Urinary bladder (tissue), 2 donors: ENCODE results near the gene NUBP2. TPM values are rescaled to one million over a fixed set of nuclear protein-coding genes. Genes with fewer than 3 reads are reported as not detected.

Experiments
- polyA plus RNA-seq: library from polyadenylated mRNA; stranded (reverse); fragments of 200-250 nt; gene quantifications from one replicate; pipeline ENCODE4 v1.2.3, GENCODE V29; 2013
- small RNA-seq: library from RNA; depleted of rRNA; stranded (forward); fragments of <200 nt; gene quantifications from one replicate; pipeline ENCODE3, GENCODE V24; 2014
- total RNA-seq: library from RNA; depleted of rRNA; stranded (reverse); fragments of >200 nt; gene quantifications from one replicate; pipeline ENCODE4 v1.2.3, GENCODE V29; 2014
- donor health status: healthy.

NUBP2 gene
- total and polyA plus RNA-seq, 2 donors, result 29.5 to 82.0 TPM

Small RNA genes within 50 kb of the gene (small RNA-seq; reads per million reads assigned to genes)
- 0.18 reads per million for gene MIR3177

Other genes starting within 250 kb of the NUBP2 start
- gene TMEM204, start 249.3 kb upstream of the NUBP2 start, total RNA-seq, result 10.0 TPM
- gene TMEM204, start 249.3 kb upstream of the NUBP2 start, polyA plus RNA-seq, result 66.0 TPM
- 22.2 TPM for gene IFT140, start 170.9 kb upstream of the NUBP2 start, total RNA-seq
- gene IFT140, start 170.9 kb upstream of the NUBP2 start, polyA plus RNA-seq, result 18.3 TPM
- gene CRAMP1, start 170.6 kb upstream of the NUBP2 start, total RNA-seq, result 10.3 TPM
- 11.2 TPM for gene CRAMP1, start 170.6 kb upstream of the NUBP2 start, polyA plus RNA-seq
- gene JPT2, start 104.7 kb upstream of the NUBP2 start, total RNA-seq, result 37.3 TPM
- 30.7 TPM for gene JPT2, start 104.7 kb upstream of the NUBP2 start, polyA plus RNA-seq
- 36.8 TPM for gene MAPK8IP3, start 76.8 kb upstream of the NUBP2 start, total RNA-seq
- 47.0 TPM for gene MAPK8IP3, start 76.8 kb upstream of the NUBP2 start, polyA plus RNA-seq
- 19.1 TPM for gene NME3, start 11.4 kb upstream of the NUBP2 start, total RNA-seq
- 121 TPM for gene NME3, start 11.4 kb upstream of the NUBP2 start, polyA plus RNA-seq
- 8.1 TPM for gene EME2, start 10.2 kb upstream of the NUBP2 start, total RNA-seq
- 6.3 TPM for gene EME2, start 10.2 kb upstream of the NUBP2 start, polyA plus RNA-seq
- 21.9 TPM for gene MRPS34, start 9.8 kb upstream of the NUBP2 start, total RNA-seq
- 98.2 TPM for gene MRPS34, start 9.8 kb upstream of the NUBP2 start, polyA plus RNA-seq
- 29.2 TPM for gene SPSB3, start 389 bp upstream of the NUBP2 start, total RNA-seq
- gene SPSB3, start 389 bp upstream of the NUBP2 start, polyA plus RNA-seq, result 81.7 TPM
- 0.11 TPM for gene IGFALS, start 10.7 kb downstream of the NUBP2 start, total RNA-seq
- gene IGFALS, start 10.7 kb downstream of the NUBP2 start, polyA plus RNA-seq, result 0.22 TPM
- gene HAGH, start 43.9 kb downstream of the NUBP2 start, total RNA-seq, result 20.9 TPM
- 96.0 TPM for gene HAGH, start 43.9 kb downstream of the NUBP2 start, polyA plus RNA-seq
- gene FAHD1, start 44.2 kb downstream of the NUBP2 start, total RNA-seq, result 35.2 TPM
- 34.0 TPM for gene FAHD1, start 44.2 kb downstream of the NUBP2 start, polyA plus RNA-seq
- not detected for gene MEIOB, start 89.2 kb downstream of the NUBP2 start, total RNA-seq
- gene MEIOB, start 89.2 kb downstream of the NUBP2 start, polyA plus RNA-seq, result not detected
- gene HS3ST6, start 135.5 kb downstream of the NUBP2 start, total RNA-seq, result 1.8 TPM
- 1.6 TPM for gene HS3ST6, start 135.5 kb downstream of the NUBP2 start, polyA plus RNA-seq
- 4.0 TPM for gene MSRB1, start 160.2 kb downstream of the NUBP2 start, total RNA-seq
- gene MSRB1, start 160.2 kb downstream of the NUBP2 start, polyA plus RNA-seq, result 107 TPM
- 1.2 TPM for gene RPL3L, start 171.7 kb downstream of the NUBP2 start, total RNA-seq
- gene RPL3L, start 171.7 kb downstream of the NUBP2 start, polyA plus RNA-seq, result not detected
- gene NDUFB10, start 176.6 kb downstream of the NUBP2 start, total RNA-seq, result 71.2 TPM
- 308 TPM for gene NDUFB10, start 176.6 kb downstream of the NUBP2 start, polyA plus RNA-seq
- gene RPS2, start 181.9 kb downstream of the NUBP2 start, total RNA-seq, result 888 TPM
- gene RPS2, start 181.9 kb downstream of the NUBP2 start, polyA plus RNA-seq, result 3,347 TPM
- not detected for gene RNF151, start 183.9 kb downstream of the NUBP2 start, total RNA-seq
- gene RNF151, start 183.9 kb downstream of the NUBP2 start, polyA plus RNA-seq, result not detected
- gene TBL3, start 189.1 kb downstream of the NUBP2 start, total RNA-seq, result 10.9 TPM
- 50.6 TPM for gene TBL3, start 189.1 kb downstream of the NUBP2 start, polyA plus RNA-seq
- not detected for gene NOXO1, start 198.5 kb downstream of the NUBP2 start, total RNA-seq
- gene NOXO1, start 198.5 kb downstream of the NUBP2 start, polyA plus RNA-seq, result 0.16 TPM
- 7.7 TPM for gene GFER, start 201.2 kb downstream of the NUBP2 start, total RNA-seq
- gene GFER, start 201.2 kb downstream of the NUBP2 start, polyA plus RNA-seq, result 27.8 TPM
- 2.0 TPM for gene SYNGR3, start 207.0 kb downstream of the NUBP2 start, total RNA-seq
- 1.8 TPM for gene SYNGR3, start 207.0 kb downstream of the NUBP2 start, polyA plus RNA-seq
- 6.3 TPM for gene ZNF598, start 226.9 kb downstream of the NUBP2 start, total RNA-seq
- gene ZNF598, start 226.9 kb downstream of the NUBP2 start, polyA plus RNA-seq, result 38.4 TPM
- not detected for gene NPW, start 236.8 kb downstream of the NUBP2 start, total RNA-seq
- 0.08 TPM for gene NPW, start 236.8 kb downstream of the NUBP2 start, polyA plus RNA-seq
- gene NHERF2, start 243.9 kb downstream of the NUBP2 start, total RNA-seq, result 25.9 TPM
- 111 TPM for gene NHERF2, start 243.9 kb downstream of the NUBP2 start, polyA plus RNA-seq